GM23338 (cell line): ENCODE data around the gene PARP1. TPM values are rescaled to one million over a fixed set of nuclear protein-coding genes. Genes with fewer than 3 reads are reported as not detected.

Experiments used
- ATAC-seq: fragments of 200-7000 bp; cut with Tn5 transposase; 3 replicates; pipeline ENCODE4 v1.9.1; 2020
- DNase-seq: peaks from one replicate; pipeline ENCODE4 v3.0.0-alpha.2; 2015; ENCODE audit warnings: low spot score
- H2AFZ ChIP-seq: fragments of 200-600 bp; sonication (generic); 2 replicates; pipeline ENCODE4 v1.8.0; 2016; ENCODE audit warnings: antibody characterized with exemption, mild to moderate bottlenecking, moderate library complexity
- H3F3A ChIP-seq: fragments of 200-600 bp; sonication (generic); replicated peaks from 2 replicates; pipeline ENCODE4 v1.8.0; 2017; ENCODE audit warnings: antibody characterized with exemption, mixed run types, low read depth
- H3K27ac ChIP-seq: fragments of 200-600 bp; sonication (generic); 2 replicates; pipeline ENCODE4 v1.6.1; 2016; ENCODE audit warnings: low read depth
- H3K27me3 ChIP-seq: fragments of 200-600 bp; sonication (generic); 2 replicates; pipeline ENCODE4 v1.8.0; 2016; ENCODE audit warnings: mild to moderate bottlenecking, mixed run types, moderate library complexity; ENCODE audit not compliant: insufficient read depth
- H3K36me3 ChIP-seq: fragments of 200-600 bp; sonication (generic); 2 replicates; pipeline ENCODE4 v1.8.0; 2016; ENCODE audit warnings: mild to moderate bottlenecking; ENCODE audit not compliant: insufficient read depth
- H3K4me1 ChIP-seq: fragments of 200-600 bp; sonication (generic); 2 replicates; pipeline ENCODE4 v1.8.0; 2016; ENCODE audit warnings: mild to moderate bottlenecking, moderate library complexity; ENCODE audit not compliant: insufficient read depth
- H3K4me2 ChIP-seq: fragments of 200-600 bp; sonication (generic); 2 replicates; pipeline ENCODE4 v1.7.1; 2017; ENCODE audit warnings: mixed run types
- H3K4me3 ChIP-seq: fragments of 200-600 bp; sonication (generic); 2 replicates; pipeline ENCODE4 v1.6.1; 2016; ENCODE audit warnings: mixed run types
- H3K79me2 ChIP-seq: fragments of 200-600 bp; sonication (generic); replicated peaks from 2 replicates; pipeline ENCODE4 v1.8.0; 2017; ENCODE audit warnings: mild to moderate bottlenecking; ENCODE audit not compliant: insufficient read depth
- H3K9me2 ChIP-seq: fragments of 200-600 bp; sonication (generic); 2 replicates; pipeline ENCODE4 v1.8.0; 2017; ENCODE audit not compliant: insufficient read depth
- H4K20me1 ChIP-seq: fragments of 200-600 bp; sonication (generic); replicated peaks from 2 replicates; pipeline ENCODE4 v1.8.0; 2017; ENCODE audit warnings: mild to moderate bottlenecking; ENCODE audit not compliant: insufficient read depth
- H3K27ac Mint-ChIP-seq: 2 replicates; pipeline ENCODE4 v1.8.0; 2020; ENCODE audit warnings: inconsistent platforms, mild to moderate bottlenecking, moderate library complexity, mixed read lengths
- H3K27me3 Mint-ChIP-seq: 3 replicates; pipeline ENCODE4 v1.8.0; 2022; ENCODE audit warnings: low read depth, mild to moderate bottlenecking, moderate library complexity, mixed read lengths, inconsistent platforms; ENCODE audit not compliant: insufficient read depth, poor library complexity
- H3K36me3 Mint-ChIP-seq: 3 replicates; pipeline ENCODE4 v1.8.0; 2021; ENCODE audit warnings: low read depth, mild to moderate bottlenecking, inconsistent platforms, moderate library complexity, mixed read lengths
- H3K4me1 Mint-ChIP-seq: 3 replicates; pipeline ENCODE4 v1.8.0; 2020; ENCODE audit warnings: mild to moderate bottlenecking, inconsistent platforms, mixed read lengths
- H3K4me3 Mint-ChIP-seq: 3 replicates; pipeline ENCODE4 v1.8.0; 2021; ENCODE audit warnings: moderate library complexity, mild to moderate bottlenecking, inconsistent platforms, mixed read lengths
- H3K9me3 Mint-ChIP-seq: 3 replicates; pipeline ENCODE4 v1.8.0; 2020; ENCODE audit warnings: moderate library complexity, mild to moderate bottlenecking, inconsistent platforms, mixed read lengths
- CREB1 ChIP-seq: fragments of 250-450 bp; sonication (Bioruptor Pico); IDR thresholded peaks from 2 replicates; pipeline ENCODE4 v1.5.0; 2020; ENCODE audit warnings: low read depth, mild to moderate bottlenecking, moderate library complexity
- ETS1 ChIP-seq: IDR thresholded peaks from 2 replicates; pipeline ENCODE4 v1.6.1; 2016; ENCODE audit warnings: antibody characterized with exemption
- EZH2 ChIP-seq: fragments of 200-600 bp; sonication (generic); IDR thresholded peaks from one replicate; pipeline ENCODE4 v1.8.0; 2017; ENCODE audit warnings: antibody characterized with exemption, mild to moderate bottlenecking, low read depth; ENCODE audit not compliant: unreplicated experiment
- EZH2phosphoT487 ChIP-seq: fragments of 200-600 bp; sonication (generic); IDR thresholded peaks from one replicate; pipeline ENCODE4 v1.8.1; 2018; ENCODE audit warnings: antibody characterized with exemption; ENCODE audit not compliant: unreplicated experiment
- JUNB ChIP-seq: IDR thresholded peaks from one replicate; pipeline ENCODE4 v1.6.1; 2016; ENCODE audit warnings: antibody characterized with exemption; ENCODE audit not compliant: unreplicated experiment
- NANOG ChIP-seq: IDR thresholded peaks from 2 replicates; pipeline ENCODE4 v1.6.1; 2016; ENCODE audit warnings: antibody characterized with exemption, borderline replicate concordance
- POLR2AphosphoS5 ChIP-seq: IDR thresholded peaks from 2 replicates; pipeline ENCODE4 v1.6.1; 2016; ENCODE audit warnings: antibody characterized with exemption, low read depth
- ZNF114 ChIP-seq: fragments of 250-450 bp; sonication (Bioruptor Pico); IDR thresholded peaks from 2 replicates; pipeline ENCODE4 v1.5.0; 2020; ENCODE audit warnings: mild to moderate bottlenecking, moderate library complexity
- polyA plus RNA-seq: library from polyadenylated mRNA; unstranded; fragments of >200 nt; fragmentation: Nextera tagmentation; extraction: Ambion mirVana; gene quantifications from 2 replicates; pipeline ENCODE4 v1.2.1, GENCODE V29; 2016
- total RNA-seq: library from RNA; depleted of rRNA; stranded (reverse); fragments of >200 nt; shearing (Covaris generic); gene quantifications from 2 replicates; pipeline ENCODE4 v1.2.3, GENCODE V29; 2014

PARP1 gene
- total and polyA plus RNA-seq, 2 experiments from 2014 or later: 877 to 1,082 TPM

GRCh38 chr1:226402739-226403165 lies 5.1 kb downstream of the PARP1 start:
- peaks cover 59% of the 10 kb centered on the region for H3K36me3 Mint-ChIP-seq
- Histone ChIP-seq H3K79me2 (peaks cover 93% of the 10 kb centered on the region), H3K36me3 (peaks cover 23% of the 10 kb centered on the region), H3K4me3 (no peak overlapping the region), H3K27me3 (no peaks in the 10 kb centered on the region), H2AFZ (no peak overlapping the region), H3K27ac (0 out of 2 replicates have a peak overlapping the region, but pooled peaks have one; percentile 53), H3K9me2 (no peaks in the 10 kb centered on the region), H3F3A (peaks cover 8% of the 10 kb centered on the region; the same call in 1 of the 2 replicates), H3K4me1 (peaks cover 36% of the 10 kb centered on the region), H3K4me2 (peak overlapping the region; percentile 66; the same call in 1 of the 2 replicates), H4K20me1 (peaks cover 35% of the 10 kb centered on the region)
- H3K27ac Mint-ChIP-seq: peak overlapping the region; percentile 81
- H3K9me3 Mint-ChIP-seq: peaks cover 2% of the 10 kb centered on the region; the same call in 2 of the 3 replicates
- no peak for ATAC-seq
- peak overlapping the region; percentile 97; the same call in 1 of the 3 replicates for H3K4me3 Mint-ChIP-seq
- H3K4me1 Mint-ChIP-seq: peaks cover 56% of the 10 kb centered on the region
- DNase-seq: no peak
- no peak for TF ChIP-seq POLR2AphosphoS5
- TF ChIP-seq CREB1: no peak
- no peak for TF ChIP-seq ETS1
- no peak for TF ChIP-seq JUNB
- TF ChIP-seq ZNF114 (CRISPR knock-in tag): no peak
- TF ChIP-seq EZH2: no peak
- TF ChIP-seq NANOG: no peak
- H3K27me3 Mint-ChIP-seq: peaks cover 8% of the 10 kb centered on the region

DNA sequence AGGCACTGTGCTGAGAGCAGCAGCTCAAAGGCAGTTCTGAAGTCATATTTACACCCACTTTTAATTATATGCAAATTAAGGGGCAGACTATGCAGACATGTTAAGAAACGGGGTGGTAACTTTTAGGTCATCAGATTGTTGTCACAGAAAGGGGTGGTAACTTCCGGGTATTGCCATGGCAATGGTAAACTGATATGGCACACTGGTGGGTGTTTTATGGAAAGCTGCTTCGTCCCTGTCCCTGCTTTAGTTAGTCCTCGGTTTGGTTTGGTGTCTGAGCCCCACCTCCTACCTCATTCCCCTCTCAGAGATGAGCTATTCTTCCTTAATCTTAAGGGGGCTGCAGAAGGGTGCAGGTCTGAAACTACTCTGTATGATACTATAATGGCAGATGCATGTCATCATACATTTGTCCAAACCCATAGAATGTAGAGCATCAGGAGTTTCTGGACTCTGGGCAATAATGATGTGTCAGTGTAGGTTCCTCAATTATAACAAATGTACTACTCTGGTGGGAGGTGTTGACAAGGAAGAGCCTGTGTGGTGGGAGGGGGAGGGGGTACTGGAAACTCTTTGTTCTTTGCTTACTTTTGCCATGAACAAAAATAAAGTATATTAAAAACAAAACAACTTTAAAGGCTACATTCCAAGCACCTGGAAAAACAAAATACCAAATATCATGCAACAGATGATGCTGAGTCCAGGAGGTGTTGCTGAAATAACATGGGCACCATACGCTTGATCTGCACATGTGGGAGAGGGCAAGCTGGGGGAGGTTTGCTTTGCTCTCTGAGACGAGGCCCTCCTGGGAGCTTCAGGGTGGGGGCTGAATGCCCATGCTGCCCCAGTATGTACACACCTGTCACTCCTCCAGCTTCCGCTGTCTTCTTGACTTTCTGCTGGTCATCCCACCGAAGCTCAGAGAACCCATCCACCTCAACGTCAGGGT lies 6.3 kb downstream of the PARP1 start:
- TF ChIP-seq EZH2phosphoT487: no peak
- TF ChIP-seq NANOG: no peak
- H2AFZ ChIP-seq: no peak overlapping the region
- H3K4me1 Mint-ChIP-seq: peaks cover 59% of the 10 kb centered on the region

More for the DNA sequence above, 6.3 kb downstream of the PARP1 start:
- H4K20me1 ChIP-seq: peaks cover 45% of the 10 kb centered on the region
- Mint-ChIP-seq H3K9me3 (no peaks in the 10 kb centered on the region; the same call in 2 of the 3 replicates), H3K4me3 (no peak overlapping the region; the same call in 2 of the 3 replicates), H3K27ac (peak overlapping the region; percentile 72), H3K36me3 (peaks cover 69% of the 10 kb centered on the region), H3K27me3 (peaks cover 8% of the 10 kb centered on the region)
- no peaks in the 10 kb centered on the region for H3K9me2 ChIP-seq
- no peak overlapping the region for H3K4me3 ChIP-seq
- peaks cover 30% of the 10 kb centered on the region for H3K36me3 ChIP-seq
- no peak overlapping the region for H3K4me2 ChIP-seq
- peaks cover 93% of the 10 kb centered on the region for H3K79me2 ChIP-seq
- peaks cover 36% of the 10 kb centered on the region for H3K4me1 ChIP-seq
- peak overlapping the region; percentile 28; the same call in 1 of the 2 replicates for H3K27ac ChIP-seq
- no peaks in the 10 kb centered on the region for H3K27me3 ChIP-seq
- peaks cover 8% of the 10 kb centered on the region; the same call in 1 of the 2 replicates for H3F3A ChIP-seq
- DNase-seq (peak; percentile 28), ATAC-seq (no peak)
